Astrocyte of the spinal cord (primary cell): Measurements from ENCODE around the gene EVA1A.

Experiments
- DNase-seq: peaks from one replicate; pipeline ENCODE4 v3.0.0; 2011; ENCODE audit warnings: low read depth, low spot score
- H3K4me3 ChIP-seq: 2 replicates; pipeline ENCODE4 v1.5.1; 2011; ENCODE audit warnings: low read depth, mild to moderate bottlenecking, low read length, moderate library complexity
- in situ Hi-C: cut with HindIII; loops from 2 replicates; pipeline ENCODE4 v1.10.0; 2017; ENCODE audit warnings: low sequenced_read_pairs
- TF ChIP-seq, protein P1 (sequence below): IDR thresholded peaks from 2 replicates; pipeline ENCODE4 v1.5.1; 2012; ENCODE audit warnings: low read depth, mild to moderate bottlenecking, low read length, inconsistent platforms

Gene EVA1A

DNA sequence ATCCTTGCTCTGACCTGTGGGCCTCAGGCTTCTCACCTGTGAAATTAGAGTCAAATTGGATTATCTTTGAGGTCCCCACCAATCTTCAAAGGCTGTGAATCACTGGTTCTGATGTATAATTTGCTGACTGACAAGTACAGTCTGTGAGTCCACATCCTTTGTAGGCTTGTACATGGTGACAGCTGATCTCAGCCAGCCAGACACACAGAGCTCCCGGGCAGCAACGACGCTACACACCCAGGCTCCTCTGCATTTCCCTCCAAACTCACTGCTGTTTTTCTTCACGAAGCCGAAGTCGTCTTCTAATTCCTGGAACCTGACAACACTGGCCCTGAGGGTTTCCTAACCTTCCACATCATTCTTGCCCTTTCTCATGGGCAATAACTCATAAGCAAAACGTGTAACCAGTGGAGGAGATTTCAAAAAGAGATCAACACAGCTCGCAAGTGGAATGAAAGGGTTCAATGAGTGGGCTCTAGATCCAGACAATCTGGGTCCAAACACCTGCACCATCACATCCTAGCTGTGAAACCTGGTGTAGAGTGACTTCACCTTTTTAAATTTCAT lies 37.9 kb upstream of the EVA1A start:
- DNase-seq = no peak
- H3K4me3 ChIP-seq = no peak overlapping the region
- in situ Hi-C loops = no loop called here
- TF ChIP-seq, protein P1, sequence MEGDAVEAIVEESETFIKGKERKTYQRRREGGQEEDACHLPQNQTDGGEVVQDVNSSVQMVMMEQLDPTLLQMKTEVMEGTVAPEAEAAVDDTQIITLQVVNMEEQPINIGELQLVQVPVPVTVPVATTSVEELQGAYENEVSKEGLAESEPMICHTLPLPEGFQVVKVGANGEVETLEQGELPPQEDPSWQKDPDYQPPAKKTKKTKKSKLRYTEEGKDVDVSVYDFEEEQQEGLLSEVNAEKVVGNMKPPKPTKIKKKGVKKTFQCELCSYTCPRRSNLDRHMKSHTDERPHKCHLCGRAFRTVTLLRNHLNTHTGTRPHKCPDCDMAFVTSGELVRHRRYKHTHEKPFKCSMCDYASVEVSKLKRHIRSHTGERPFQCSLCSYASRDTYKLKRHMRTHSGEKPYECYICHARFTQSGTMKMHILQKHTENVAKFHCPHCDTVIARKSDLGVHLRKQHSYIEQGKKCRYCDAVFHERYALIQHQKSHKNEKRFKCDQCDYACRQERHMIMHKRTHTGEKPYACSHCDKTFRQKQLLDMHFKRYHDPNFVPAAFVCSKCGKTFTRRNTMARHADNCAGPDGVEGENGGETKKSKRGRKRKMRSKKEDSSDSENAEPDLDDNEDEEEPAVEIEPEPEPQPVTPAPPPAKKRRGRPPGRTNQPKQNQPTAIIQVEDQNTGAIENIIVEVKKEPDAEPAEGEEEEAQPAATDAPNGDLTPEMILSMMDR = no peak

DNA sequence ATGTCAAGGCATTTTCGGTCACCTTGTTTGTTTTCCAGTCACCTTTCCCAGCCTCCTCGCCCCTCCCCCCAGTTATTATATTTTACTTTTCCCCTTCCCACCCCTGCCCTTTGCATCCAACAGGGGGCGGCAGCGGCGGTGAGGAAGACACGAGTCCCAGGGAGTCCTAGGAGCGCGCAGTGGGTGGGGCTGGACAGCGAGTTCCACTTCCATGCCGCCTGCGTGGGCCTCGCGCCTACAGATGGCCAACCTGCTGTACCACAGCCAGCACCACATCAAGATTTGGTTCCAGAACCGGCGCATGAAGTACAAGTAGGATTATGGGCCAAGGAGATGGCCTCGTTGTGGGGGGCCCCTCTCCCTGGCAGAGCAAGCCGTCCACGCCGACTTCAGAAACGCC lies 37.2 kb upstream of the EVA1A start:
- TF ChIP-seq, protein P1 = no peak
- no peak overlapping the region for H3K4me3 ChIP-seq
- DNase-seq = no peak
- in situ Hi-C loops = no loop called here

DNA sequence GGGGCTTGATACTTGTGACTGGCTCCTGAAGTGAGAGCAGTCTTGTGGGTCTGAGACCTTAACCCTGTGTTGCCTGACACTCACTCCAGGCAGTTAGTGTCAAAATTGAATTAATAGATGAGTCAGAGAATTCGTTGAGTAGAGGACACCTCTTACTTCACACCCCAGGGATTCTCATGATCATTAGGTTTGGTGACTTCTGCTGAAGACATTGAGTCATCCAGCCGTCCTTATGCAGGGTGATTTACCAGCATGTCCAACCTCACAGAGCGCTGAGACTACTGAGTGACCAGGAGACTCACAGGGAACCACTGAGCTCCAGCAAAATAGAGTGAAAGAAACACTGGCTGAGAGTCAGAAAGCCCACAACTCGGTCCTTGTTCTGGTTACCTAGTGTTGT lies 36.0 kb upstream of the EVA1A start:
- no peak overlapping the region for H3K4me3 ChIP-seq
- peak; percentile 45 for DNase-seq
- in situ Hi-C loops = no loop called here
- TF ChIP-seq, protein P1 = no peak

DNA sequence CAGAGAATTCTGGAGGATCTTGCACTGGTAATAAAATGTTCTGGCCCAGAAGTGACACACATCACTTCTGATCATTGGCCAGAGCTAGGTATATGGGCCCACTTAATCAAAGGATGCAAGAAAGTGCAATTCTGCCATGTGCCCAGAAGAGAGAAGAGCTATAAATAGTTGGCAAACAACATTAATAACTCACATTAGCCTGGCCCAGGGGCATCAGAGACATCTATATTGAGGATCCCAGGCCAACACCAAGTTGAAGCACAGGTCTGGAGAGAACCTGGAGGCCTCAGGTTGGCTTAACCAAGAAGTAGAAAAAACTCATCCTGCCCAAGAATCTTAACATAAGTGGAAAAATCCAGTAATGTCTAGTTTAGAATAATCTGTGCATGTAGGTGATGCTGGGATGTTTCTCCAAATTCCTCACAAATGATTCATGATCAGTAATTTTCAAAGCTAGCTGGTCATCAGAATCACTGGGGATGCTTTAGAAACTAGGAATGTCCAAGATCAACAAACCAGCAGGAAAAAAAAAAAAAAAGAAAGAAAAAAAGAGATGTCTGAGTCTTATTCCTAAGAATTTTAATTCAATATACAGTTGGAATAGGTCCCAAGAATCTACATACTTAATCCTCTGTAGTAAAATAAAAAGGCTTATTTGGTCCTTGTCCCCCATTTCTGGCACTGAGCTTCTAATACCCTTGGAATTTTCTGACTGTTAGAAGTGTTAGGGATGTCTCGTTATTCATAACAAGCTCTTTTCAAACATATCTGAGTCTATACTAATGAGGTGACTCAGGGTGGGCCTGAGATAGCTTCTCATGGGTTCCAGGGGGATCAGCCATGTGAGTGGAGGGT lies 35.0 kb upstream of the EVA1A start:
- TF ChIP-seq, protein P1 = no peak

DNA sequence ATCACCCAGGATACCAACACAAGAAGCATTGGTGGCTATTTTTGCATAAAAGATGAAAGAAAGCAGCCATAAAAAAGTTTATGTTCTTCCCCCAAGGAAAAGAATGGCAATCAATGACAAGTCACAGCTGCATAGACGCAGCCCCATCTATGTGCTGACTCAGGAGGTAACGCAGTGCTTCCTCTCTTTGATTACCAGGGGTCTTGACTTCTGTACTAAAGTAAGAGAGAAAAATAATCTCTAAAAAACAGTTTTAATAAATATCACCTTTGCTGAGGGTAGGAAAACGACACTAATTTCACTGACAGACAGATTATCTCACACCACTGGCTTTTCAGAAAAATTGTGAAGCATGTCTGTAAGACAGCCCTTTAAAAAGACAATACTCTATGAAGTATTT lies 33.9 kb upstream of the EVA1A start:
- TF ChIP-seq, protein P1 = no peak

More for the DNA sequence above, 35.0 kb upstream of the EVA1A start:
- in situ Hi-C loops = no loop called here
- no peak overlapping the region for H3K4me3 ChIP-seq
- peak; percentile 93 for DNase-seq

DNA sequence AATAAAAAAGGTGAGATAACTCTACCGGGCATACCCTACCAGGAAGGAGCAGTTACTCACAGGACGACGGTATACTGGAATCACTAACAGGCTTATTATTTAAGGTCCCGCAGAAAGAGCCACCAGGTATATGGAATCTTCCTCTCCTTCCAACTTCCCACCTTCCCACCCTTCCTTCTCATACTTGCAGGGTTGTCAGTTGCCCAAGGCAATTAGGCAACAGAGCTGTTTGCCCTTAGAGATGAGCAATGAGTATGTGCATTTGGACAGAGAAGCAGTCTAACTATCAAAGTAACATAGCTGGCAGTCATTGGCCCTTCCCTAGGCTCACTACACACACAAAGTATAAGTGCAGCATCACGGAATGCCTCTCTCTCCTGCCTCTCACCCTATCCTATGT lies 32.1 kb upstream of the EVA1A start:
- in situ Hi-C loops = no loop called here
- DNase-seq = no peak
- H3K4me3 ChIP-seq = no peak overlapping the region
- TF ChIP-seq, protein P1 = no peak

More for the DNA sequence above, 33.9 kb upstream of the EVA1A start:
- DNase-seq = no peak
- no peak overlapping the region for H3K4me3 ChIP-seq
- in situ Hi-C loops = no loop called here
